ENCODE data around the gene TGFB2.

DNA sequence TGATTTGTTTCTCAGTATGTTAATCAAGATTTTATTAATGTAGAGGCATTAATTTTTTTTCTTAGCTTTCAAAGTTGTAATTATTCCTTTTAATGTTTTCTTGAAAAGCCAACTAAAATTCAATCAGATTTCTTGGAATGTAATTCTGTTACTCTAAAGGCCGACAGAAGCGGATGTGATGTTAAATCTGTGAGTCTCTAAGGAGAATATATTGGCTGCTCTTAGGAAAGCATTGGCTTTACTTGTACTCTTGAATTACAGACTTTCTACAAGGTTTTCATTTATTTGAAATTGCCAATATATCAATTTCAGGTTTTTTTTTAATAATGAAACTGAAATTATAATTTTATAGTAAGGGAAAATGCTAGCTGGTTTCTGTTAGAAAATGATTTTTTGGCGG lies 30.8 kb upstream of the TGFB2 start:
- TF ChIP-seq, protein P1, sequence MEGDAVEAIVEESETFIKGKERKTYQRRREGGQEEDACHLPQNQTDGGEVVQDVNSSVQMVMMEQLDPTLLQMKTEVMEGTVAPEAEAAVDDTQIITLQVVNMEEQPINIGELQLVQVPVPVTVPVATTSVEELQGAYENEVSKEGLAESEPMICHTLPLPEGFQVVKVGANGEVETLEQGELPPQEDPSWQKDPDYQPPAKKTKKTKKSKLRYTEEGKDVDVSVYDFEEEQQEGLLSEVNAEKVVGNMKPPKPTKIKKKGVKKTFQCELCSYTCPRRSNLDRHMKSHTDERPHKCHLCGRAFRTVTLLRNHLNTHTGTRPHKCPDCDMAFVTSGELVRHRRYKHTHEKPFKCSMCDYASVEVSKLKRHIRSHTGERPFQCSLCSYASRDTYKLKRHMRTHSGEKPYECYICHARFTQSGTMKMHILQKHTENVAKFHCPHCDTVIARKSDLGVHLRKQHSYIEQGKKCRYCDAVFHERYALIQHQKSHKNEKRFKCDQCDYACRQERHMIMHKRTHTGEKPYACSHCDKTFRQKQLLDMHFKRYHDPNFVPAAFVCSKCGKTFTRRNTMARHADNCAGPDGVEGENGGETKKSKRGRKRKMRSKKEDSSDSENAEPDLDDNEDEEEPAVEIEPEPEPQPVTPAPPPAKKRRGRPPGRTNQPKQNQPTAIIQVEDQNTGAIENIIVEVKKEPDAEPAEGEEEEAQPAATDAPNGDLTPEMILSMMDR (IDR thresholded peaks at IDR 0.05), result no peak
- TF ChIP-seq POLR2AphosphoS5 (IDR thresholded peaks at IDR 0.05) (no peak), EP300 (IDR thresholded peaks at IDR 0.05) (no peak), POLR2A (IDR thresholded peaks at IDR 0.05) (no peak)

All from sigmoid colon (tissue), 4 donors.